Liver (tissue), 9 donors: Measurements from ENCODE around the gene ULBP2. TPM values are rescaled to one million over a fixed set of nuclear protein-coding genes. Genes with fewer than 3 reads are reported as not detected.

ENCODE experiments used
- DNase-seq: peaks from one replicate; pipeline ENCODE4 v3.0.0-alpha.2; 2017; ENCODE audit warnings: low spot score
- H3K27ac ChIP-seq, 2 donors: one replicate each; pipeline ENCODE4 v1.7.0; 2013; ENCODE audit warnings: inconsistent platforms in 2 of 2, low read length in 2 of 2, control low read depth in 1 of 2, low read depth in 1 of 2, mild to moderate bottlenecking in 1 of 2
- H3K27me3 ChIP-seq, 4 donors: one replicate each; pipeline versions ENCODE4 v1.6.1 to v1.7.0; 2013; ENCODE audit warnings: low read length in 3 of 4, inconsistent platforms in 1 of 4, mild to moderate bottlenecking in 1 of 4, moderate library complexity in 1 of 4; ENCODE audit not compliant: control insufficient read depth in 4 of 4, insufficient read depth in 4 of 4
- H3K36me3 ChIP-seq, 4 donors: one replicate each; pipeline versions ENCODE4 v1.6.1 to v1.7.0; 2013; ENCODE audit warnings: low read length in 3 of 4, mild to moderate bottlenecking in 3 of 4, low read depth in 1 of 4, moderate library complexity in 1 of 4; ENCODE audit not compliant: control insufficient read depth in 4 of 4, insufficient read depth in 3 of 4
- H3K4me1 ChIP-seq, 4 donors: one replicate each; pipeline versions ENCODE4 v1.6.1 to v1.7.0; 2013; ENCODE audit warnings: low read length in 3 of 4, mild to moderate bottlenecking in 3 of 4, moderate library complexity in 1 of 4; ENCODE audit not compliant: control insufficient read depth in 4 of 4, insufficient read depth in 4 of 4
- H3K4me3 ChIP-seq, 3 donors: one replicate each; pipeline versions ENCODE4 v1.6.1 to v1.7.0; 2013; ENCODE audit warnings: low read length in 3 of 3, control low read depth in 1 of 3, low read depth in 1 of 3, mild to moderate bottlenecking in 1 of 3
- H3K9ac ChIP-seq, 2 donors: one replicate each; pipeline ENCODE4 v1.7.0; 2013; ENCODE audit warnings: low read length in 2 of 2, mild to moderate bottlenecking in 2 of 2, moderate library complexity in 2 of 2, control low read depth in 1 of 2, low read depth in 1 of 2
- H3K9me3 ChIP-seq, 4 donors: one replicate each; pipeline versions ENCODE4 v1.6.1 to v1.7.0; 2013; ENCODE audit warnings: low read length in 3 of 4; ENCODE audit not compliant: control insufficient read depth in 4 of 4
- ATF3 ChIP-seq: IDR thresholded peaks from 2 replicates; pipeline ENCODE4 v1.6.1; 2016; ENCODE audit warnings: antibody characterized with exemption
- EGR1 ChIP-seq, 2 donors: IDR thresholded peaks; 2 replicates each; pipeline ENCODE4 v1.6.1; 2016 to 2018; ENCODE audit warnings: antibody characterized with exemption in 2 of 2, low read depth in 2 of 2
- FOXA1 ChIP-seq: IDR thresholded peaks from 2 replicates; pipeline ENCODE4 v1.6.1; 2016; ENCODE audit warnings: antibody characterized with exemption
- FOXA2 ChIP-seq: IDR thresholded peaks from 2 replicates; pipeline ENCODE4 v1.6.1; 2016; ENCODE audit warnings: antibody characterized with exemption
- HNF4A ChIP-seq, 2 donors: conservative IDR thresholded peaks; 2 replicates each; pipeline ENCODE4 v1.6.1; 2016; ENCODE audit warnings: antibody characterized with exemption in 2 of 2, mild to moderate bottlenecking in 2 of 2
- HNF4G ChIP-seq: IDR thresholded peaks from 2 replicates; pipeline ENCODE4 v1.6.1; 2016; ENCODE audit warnings: antibody characterized with exemption
- JUND ChIP-seq, 2 donors: IDR thresholded peaks; 2 replicates each; pipeline ENCODE4 v1.6.1; 2016; ENCODE audit warnings: antibody characterized with exemption in 2 of 2
- RAD21 ChIP-seq, 2 donors: IDR thresholded peaks; 2 replicates each; pipeline ENCODE4 v1.6.1; 2016; ENCODE audit warnings: antibody characterized with exemption in 2 of 2, mild to moderate bottlenecking in 2 of 2
- REST ChIP-seq: IDR thresholded peaks from 2 replicates; pipeline ENCODE4 v1.6.1; 2016; ENCODE audit warnings: antibody characterized with exemption, mild to moderate bottlenecking
- RXRA ChIP-seq, 2 donors: IDR thresholded peaks; 2 replicates each; pipeline ENCODE4 v1.6.1; 2017 to 2018; ENCODE audit warnings: antibody characterized with exemption in 2 of 2, mild to moderate bottlenecking in 1 of 2
- SP1 ChIP-seq: IDR thresholded peaks from 2 replicates; pipeline ENCODE4 v1.6.1; 2018; ENCODE audit warnings: antibody characterized with exemption, mild to moderate bottlenecking
- TAF1 ChIP-seq: conservative IDR thresholded peaks from 2 replicates; pipeline ENCODE4 v1.6.1; 2016; ENCODE audit warnings: antibody characterized with exemption, mild to moderate bottlenecking
- YY1 ChIP-seq: IDR thresholded peaks from 2 replicates; pipeline ENCODE4 v1.6.1; 2016; ENCODE audit warnings: antibody characterized with exemption, mild to moderate bottlenecking
- ZBTB33 ChIP-seq: IDR thresholded peaks from 2 replicates; pipeline ENCODE4 v1.6.1; 2016; ENCODE audit warnings: antibody characterized with exemption
- WGBS: extraction: QIAGEN DNeasy Blood & Tissue Kit; methylation state at CpG from one replicate; pipeline ENCODE4 v1.1.7; 2013; 5-methylcytosine and 5-hydroxymethylcytosine counted together
- polyA plus RNA-seq, 2 donors: library from polyadenylated mRNA; stranded (reverse) in 1 of 2; unstranded in 1 of 2; fragments of 200-250 nt in 1 of 2; fragments of >200 nt in 1 of 2; fragmentation: Nextera tagmentation in 1 of 2; extraction: Ambion mirVana in 1 of 2; gene quantifications; one replicate each; pipeline versions ENCODE4 v1.2.1 to v1.2.3, GENCODE V29; 2013 to 2015
- total RNA-seq, 2 donors: library from RNA; depleted of rRNA; stranded (reverse); fragments of >200 nt; gene quantifications; one replicate each; pipeline ENCODE4 v1.2.3, GENCODE V29; 2014
- TF ChIP-seq, protein P1 (sequence below): IDR thresholded peaks from 2 replicates; pipeline ENCODE4 v1.6.1; 2016; ENCODE audit warnings: antibody characterized with exemption
- TF ChIP-seq, protein P2 (sequence below): fragments of 150-350 bp; IDR thresholded peaks from 2 replicates; pipeline ENCODE4 v1.5.1; 2017; ENCODE audit warnings: improper control_type of control experiment, low read depth, low read length; ENCODE audit not compliant: missing input control
- donor health status: healthy.
- donor health status: healthy.
- donor health status: healthy.
- donor health status: healthy.
- donor health status: healthy.

Gene ULBP2
- total and polyA plus RNA-seq, 4 donors = 0.14 to 0.27 (median 0.20) TPM

- no peaks in the 10 kb centered on the region for H3K36me3 ChIP-seq
- peak overlapping the region in 1 of 3 donors; percentile 32 for H3K4me3 ChIP-seq
- peaks cover 3 to 11% (median 7%) of the 10 kb centered on the region in 4 donors for H3K4me1 ChIP-seq
- no peaks in the 10 kb centered on the region for H3K9me3 ChIP-seq
- no peaks in the 10 kb centered on the region for H3K27me3 ChIP-seq
- H3K27ac ChIP-seq = peak overlapping the region in 1 of 2 donors; percentile 46
- 82% methylated on average over 3 of the region's 3 CpGs for WGBS
- no peak for DNase-seq
- H3K9ac ChIP-seq = no peak overlapping the region
- TF ChIP-seq SP1 (no peak), RAD21 (IDR thresholded peaks at IDR 0.05) (no peak), ZBTB33 (no peak), TAF1 (no peak), HNF4G (no peak), HNF4A (conservative IDR thresholded peaks at IDR 0.05) (no peak), ATF3 (no peak), YY1 (no peak), FOXA2 (no peak), JUND (IDR thresholded peaks at IDR 0.05) (no peak), FOXA1 (no peak), EGR1 (IDR thresholded peaks at IDR 0.05; ENCODE audit: low read depth in 2 of 2) (no peak), REST (no peak), RXRA (IDR thresholded peaks at IDR 0.05) (no peak)
- TF ChIP-seq, protein P1, sequence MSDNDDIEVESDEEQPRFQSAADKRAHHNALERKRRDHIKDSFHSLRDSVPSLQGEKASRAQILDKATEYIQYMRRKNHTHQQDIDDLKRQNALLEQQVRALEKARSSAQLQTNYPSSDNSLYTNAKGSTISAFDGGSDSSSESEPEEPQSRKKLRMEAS = no peak
- TF ChIP-seq, protein P2, sequence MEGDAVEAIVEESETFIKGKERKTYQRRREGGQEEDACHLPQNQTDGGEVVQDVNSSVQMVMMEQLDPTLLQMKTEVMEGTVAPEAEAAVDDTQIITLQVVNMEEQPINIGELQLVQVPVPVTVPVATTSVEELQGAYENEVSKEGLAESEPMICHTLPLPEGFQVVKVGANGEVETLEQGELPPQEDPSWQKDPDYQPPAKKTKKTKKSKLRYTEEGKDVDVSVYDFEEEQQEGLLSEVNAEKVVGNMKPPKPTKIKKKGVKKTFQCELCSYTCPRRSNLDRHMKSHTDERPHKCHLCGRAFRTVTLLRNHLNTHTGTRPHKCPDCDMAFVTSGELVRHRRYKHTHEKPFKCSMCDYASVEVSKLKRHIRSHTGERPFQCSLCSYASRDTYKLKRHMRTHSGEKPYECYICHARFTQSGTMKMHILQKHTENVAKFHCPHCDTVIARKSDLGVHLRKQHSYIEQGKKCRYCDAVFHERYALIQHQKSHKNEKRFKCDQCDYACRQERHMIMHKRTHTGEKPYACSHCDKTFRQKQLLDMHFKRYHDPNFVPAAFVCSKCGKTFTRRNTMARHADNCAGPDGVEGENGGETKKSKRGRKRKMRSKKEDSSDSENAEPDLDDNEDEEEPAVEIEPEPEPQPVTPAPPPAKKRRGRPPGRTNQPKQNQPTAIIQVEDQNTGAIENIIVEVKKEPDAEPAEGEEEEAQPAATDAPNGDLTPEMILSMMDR = no peak
These were observed 45.3 kb upstream of the ULBP2 start for GRCh38 chr6:149896491-149896890.
